ENCODE results near the gene MIA.
"Not testable (repeated sequence)": the region's sequence is repeated elsewhere in the genome, so short reads cannot be mapped to it uniquely, and the experiment has no call there.

The MIA gene

DNA sequence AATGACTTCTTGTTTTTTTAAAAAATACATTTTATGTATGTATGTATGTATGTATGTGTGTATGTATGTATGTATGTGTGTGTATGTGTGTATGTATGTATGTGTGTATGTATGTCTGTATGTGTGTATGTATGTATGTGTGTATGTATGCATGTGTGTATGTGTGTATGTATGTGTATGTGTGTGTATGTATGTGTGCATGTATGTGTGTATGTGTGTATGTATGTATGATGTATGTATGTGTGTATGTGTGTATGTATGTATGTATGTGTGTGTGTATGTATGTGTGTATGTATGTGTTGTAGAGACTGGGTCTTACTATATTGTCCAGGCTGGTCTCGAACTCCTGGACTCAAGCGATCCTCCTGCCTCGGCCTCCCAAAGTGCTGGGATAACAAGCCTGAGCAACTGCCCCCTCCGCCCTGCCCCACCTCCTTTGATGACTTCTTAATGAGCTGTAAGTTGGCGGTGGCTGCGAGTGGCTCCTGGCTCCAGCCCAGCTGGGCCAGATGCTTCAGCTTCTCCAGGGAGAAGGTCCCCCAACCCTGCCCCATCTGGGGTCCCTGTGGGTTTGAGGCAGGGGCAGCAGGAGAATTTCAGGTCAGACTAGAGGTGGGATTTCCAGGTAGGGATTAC is 50.3 kb downstream of the MIA start:
- not testable (repeated sequence) for DNase-seq

DNA sequence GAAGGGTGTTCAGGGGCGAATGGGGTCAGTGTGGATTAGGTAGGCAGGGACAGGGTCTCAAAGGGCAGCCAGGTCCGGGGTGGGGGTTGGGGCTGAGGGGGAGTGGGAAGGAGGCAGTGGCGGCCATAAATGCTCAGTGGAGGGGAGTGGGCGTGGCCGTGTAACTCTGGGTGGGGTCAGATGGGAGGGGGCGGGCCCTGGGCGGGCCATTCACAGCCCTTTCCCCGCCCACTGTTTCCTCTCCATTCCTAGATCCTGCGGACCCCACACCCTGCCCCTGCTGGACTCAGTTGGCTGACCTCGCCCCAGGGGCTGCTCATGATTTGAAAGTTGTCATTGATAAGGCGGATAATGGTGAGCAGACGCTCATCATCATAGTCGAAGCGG is 51.0 kb downstream of the MIA start:
- not testable (repeated sequence) for DNase-seq

DNA sequence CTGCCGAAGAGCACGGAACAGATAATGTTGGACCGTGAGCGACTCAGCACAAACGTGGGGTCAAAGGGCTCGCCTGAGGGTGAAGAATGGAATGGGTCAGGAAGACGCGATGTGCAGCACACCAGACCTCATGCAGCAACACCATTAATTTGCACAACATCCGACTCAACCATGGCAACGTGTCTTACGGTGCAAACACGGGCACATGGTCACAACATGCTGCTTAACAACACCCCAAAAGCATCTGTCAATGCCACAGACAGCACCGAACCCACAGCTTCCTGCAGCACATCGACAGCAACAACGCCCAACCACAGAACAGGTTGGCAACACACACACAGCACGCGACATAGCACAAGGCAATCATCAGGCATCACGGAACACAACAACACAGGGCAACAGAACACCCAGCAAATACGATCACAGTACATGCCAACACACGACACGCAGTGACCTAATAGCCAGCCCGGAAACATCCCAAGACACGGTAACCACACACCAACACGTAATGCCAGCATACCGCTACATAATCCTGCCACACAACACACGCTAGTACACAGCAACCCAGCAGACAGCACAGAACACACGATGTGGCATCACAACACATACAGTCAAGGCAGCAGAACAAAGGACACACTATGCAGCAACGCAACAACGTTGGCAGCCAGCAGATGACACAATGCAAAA is 51.5 kb downstream of the MIA start:
- DNase-seq = not testable (repeated sequence)

Data from DMS79 (cell line).